Vagina (tissue), 2 donors: ENCODE measurements around the gene AHI1. TPM values are rescaled to one million over a fixed set of nuclear protein-coding genes. Genes with fewer than 3 reads are reported as not detected.
"Not testable (repeated sequence)": the region's sequence is repeated elsewhere in the genome, so short reads cannot be mapped to it uniquely, and the experiment has no call there.

Experiments used
- DNase-seq, 2 donors: peaks; one replicate each; pipeline ENCODE4 v3.0.0-alpha.2; 2017; ENCODE audit errors: extremely low spot score in 2 of 2
- H3K27ac ChIP-seq: fragments of 200-600 bp; sonication (generic); one replicate; pipeline ENCODE4 v1.5.1; 2019
- H3K27me3 ChIP-seq: fragments of 200-600 bp; sonication (generic); one replicate; pipeline ENCODE4 v1.5.1; 2019
- H3K36me3 ChIP-seq, 2 donors: fragments of 200-600 bp; sonication (generic); one replicate each; pipeline ENCODE4 v1.5.1; 2017 to 2019
- H3K4me1 ChIP-seq: fragments of 200-600 bp; sonication (generic); one replicate; pipeline ENCODE4 v1.5.1; 2019
- H3K4me3 ChIP-seq, 2 donors: fragments of 200-600 bp; sonication (generic); 1 replicate in 1 of 2; 2 replicates in 1 of 2; pipeline ENCODE4 v1.5.1; 2016 to 2019
- H3K9me3 ChIP-seq: fragments of 200-600 bp; sonication (generic); one replicate; pipeline ENCODE4 v1.5.1; 2019
- CTCF ChIP-seq, 3 experiments: fragments of 450-650 bp in 2 of 3; fragments of 200-600 bp in 1 of 3; sonication (generic) in 1 of 3; IDR thresholded peaks; one replicate each; pipeline ENCODE4 v1.5.1; 2017 to 2019; ENCODE audit warnings: antibody characterized with exemption in 3 of 3, mild to moderate bottlenecking in 2 of 3, moderate library complexity in 2 of 3
- POLR2A ChIP-seq, 2 donors: fragments of 450-650 bp; IDR thresholded peaks; one replicate each; pipeline ENCODE4 v1.6.1; 2017; ENCODE audit warnings: antibody characterized with exemption in 2 of 2, mild to moderate bottlenecking in 2 of 2, moderate library complexity in 2 of 2
- POLR2AphosphoS5 ChIP-seq, 2 donors: sonication (generic); formaldehyde crosslinking; IDR thresholded peaks; one replicate each; pipeline ENCODE4 v1.9.0; 2017; ENCODE audit warnings: antibody characterized with exemption in 2 of 2, mild to moderate bottlenecking in 2 of 2, low read depth in 1 of 2; ENCODE audit not compliant: insufficient read depth in 1 of 2
- intact Hi-C: fragments of 100-400 bp; cut with DNase I; formaldehyde crosslinking; loops from one replicate; pipeline ENCODE4 v1.15.1; 2023
- total RNA-seq: library from RNA; depleted of rRNA; stranded (reverse); fragments of >200 nt; gene quantifications from one replicate; pipeline ENCODE4 v1.2.3, GENCODE V29; 2016

AHI1 gene
- total RNA-seq, 1 donor from 2014 or later: 28.7 TPM

- intact Hi-C loops: no loop called here
- Histone ChIP-seq H3K27ac (no peak overlapping the region), H3K4me3 (no peak overlapping the region), H3K27me3 (no peaks in the 10 kb centered on the region), H3K4me1 (no peaks in the 10 kb centered on the region), H3K9me3 (no peaks in the 10 kb centered on the region), H3K36me3 (no peaks in the 10 kb centered on the region)
- no peak for DNase-seq
- TF ChIP-seq CTCF (IDR thresholded peaks at IDR 0.05) (no peak), POLR2A (IDR thresholded peaks at IDR 0.05) (no peak), POLR2AphosphoS5 (IDR thresholded peaks at IDR 0.05; ENCODE audit: insufficient read depth in 1 of 2, low read depth in 1 of 2) (no peak)
Measured at GRCh38 chr6:135380793-135381192, 116.7 kb downstream of the AHI1 start.

GRCh38 chr6:135379647-135380046, 117.9 kb downstream of the AHI1 start:
- Histone ChIP-seq H3K27ac (no peak overlapping the region), H3K4me1 (no peaks in the 10 kb centered on the region), H3K27me3 (no peaks in the 10 kb centered on the region), H3K36me3 (no peaks in the 10 kb centered on the region), H3K9me3 (no peaks in the 10 kb centered on the region), H3K4me3 (no peak overlapping the region)
- TF ChIP-seq POLR2A (IDR thresholded peaks at IDR 0.05) (no peak), POLR2AphosphoS5 (IDR thresholded peaks at IDR 0.05; ENCODE audit: insufficient read depth in 1 of 2, low read depth in 1 of 2) (no peak), CTCF (IDR thresholded peaks at IDR 0.05) (no peak)
- DNase-seq: no peak
- intact Hi-C loops: no loop called here

GRCh38 chr6:135372758-135373157, 124.8 kb downstream of the AHI1 start:
- Histone ChIP-seq H3K4me3 (no peak overlapping the region), H3K27me3 (no peaks in the 10 kb centered on the region), H3K4me1 (no peaks in the 10 kb centered on the region), H3K9me3 (no peaks in the 10 kb centered on the region), H3K36me3 (no peaks in the 10 kb centered on the region), H3K27ac (no peak overlapping the region)
- no peak for TF ChIP-seq CTCF (IDR thresholded peaks at IDR 0.05)
- DNase-seq: no peak
- intact Hi-C loops: no loop called here

GRCh38 chr6:135363622-135364021, 133.9 kb downstream of the AHI1 start:
- intact Hi-C loops, H3K9me3 ChIP-seq, DNase-seq, H3K4me3 ChIP-seq, H3K27me3 ChIP-seq, H3K4me1 ChIP-seq, H3K36me3 ChIP-seq, H3K27ac ChIP-seq: not testable (repeated sequence)

- Histone ChIP-seq H3K27ac (no peak overlapping the region), H3K36me3 (no peaks in the 10 kb centered on the region), H3K9me3 (no peaks in the 10 kb centered on the region), H3K27me3 (no peaks in the 10 kb centered on the region), H3K4me3 (no peak overlapping the region), H3K4me1 (no peaks in the 10 kb centered on the region)
- TF ChIP-seq POLR2AphosphoS5 (IDR thresholded peaks at IDR 0.05; ENCODE audit: insufficient read depth in 1 of 2, low read depth in 1 of 2) (no peak), CTCF (IDR thresholded peaks at IDR 0.05) (no peak), POLR2A (IDR thresholded peaks at IDR 0.05) (no peak)
- intact Hi-C loops: no loop called here
- DNase-seq: no peak
Measured at GRCh38 chr6:135362124-135362523, 135.4 kb downstream of the AHI1 start.

GRCh38 chr6:135360222-135360621, 137.3 kb downstream of the AHI1 start:
- H3K27me3 ChIP-seq: no peaks in the 10 kb centered on the region
- DNase-seq: no peak
- no peaks in the 10 kb centered on the region for H3K4me1 ChIP-seq
- no peaks in the 10 kb centered on the region for H3K9me3 ChIP-seq
- no peak overlapping the region for H3K4me3 ChIP-seq
- H3K27ac ChIP-seq: no peak overlapping the region
- intact Hi-C loops: no loop called here
- H3K36me3 ChIP-seq: no peaks in the 10 kb centered on the region
- TF ChIP-seq CTCF (IDR thresholded peaks at IDR 0.05) (no peak), POLR2AphosphoS5 (IDR thresholded peaks at IDR 0.05; ENCODE audit: insufficient read depth in 1 of 2, low read depth in 1 of 2) (no peak), POLR2A (IDR thresholded peaks at IDR 0.05) (no peak)
